Thoracic aorta (tissue), 2 donors: ENCODE measurements around the gene HSPA9. TPM values are rescaled to one million over a fixed set of nuclear protein-coding genes. Genes with fewer than 3 reads are reported as not detected.

Source experiments
- ATAC-seq: fragments of 150-250 bp; one replicate; pipeline ENCODE4 v1.8.0; 2017; ENCODE audit warnings: low read depth; ENCODE audit not compliant: insufficient number of reproducible peaks, low FRiP score
- DNase-seq: peaks from one replicate; pipeline ENCODE4 v3.0.0-alpha.2; 2020; ENCODE audit warnings: low spot score
- H3K27ac ChIP-seq, 2 donors: fragments of 200-600 bp; sonication (generic); 1 replicate in 1 of 2; 2 replicates in 1 of 2; pipeline ENCODE4 v1.5.1; 2016; ENCODE audit warnings: mild to moderate bottlenecking in 2 of 2, moderate library complexity in 2 of 2
- H3K27me3 ChIP-seq: fragments of 200-600 bp; sonication (generic); replicated peaks from 2 replicates; pipeline ENCODE4 v1.6.0; 2016; ENCODE audit warnings: mild to moderate bottlenecking; ENCODE audit not compliant: insufficient read depth
- H3K36me3 ChIP-seq: fragments of 200-600 bp; sonication (generic); one replicate; pipeline ENCODE4 v1.5.1; 2016
- H3K4me1 ChIP-seq, 2 donors: fragments of 200-600 bp; sonication (generic); 1 replicate in 1 of 2; 2 replicates in 1 of 2; pipeline versions ENCODE4 v1.5.1 to v1.6.0; 2016; ENCODE audit warnings: low read depth in 2 of 2, mild to moderate bottlenecking in 1 of 2; ENCODE audit not compliant: control insufficient read depth in 1 of 2
- H3K4me3 ChIP-seq: fragments of 200-600 bp; sonication (generic); 2 replicates; pipeline ENCODE4 v1.5.1; 2016; ENCODE audit warnings: mild to moderate bottlenecking
- H3K9me3 ChIP-seq: fragments of 200-600 bp; sonication (generic); 2 replicates; pipeline ENCODE4 v1.5.1; 2016
- total RNA-seq, 2 donors: library from RNA; depleted of rRNA; stranded (reverse); fragments of >200 nt; gene quantifications; one replicate each; pipeline versions ENCODE4 v1.1.0 to v1.2.3, GENCODE V29; 2016
- TF ChIP-seq, protein P1 (sequence below): fragments of 200-600 bp; sonication (generic); IDR thresholded peaks from one replicate; pipeline ENCODE4 v1.5.1; 2019; ENCODE audit warnings: antibody characterized with exemption

HSPA9 gene
- total RNA-seq, 2 donors from 2014 or later: 202 to 294 TPM

DNA sequence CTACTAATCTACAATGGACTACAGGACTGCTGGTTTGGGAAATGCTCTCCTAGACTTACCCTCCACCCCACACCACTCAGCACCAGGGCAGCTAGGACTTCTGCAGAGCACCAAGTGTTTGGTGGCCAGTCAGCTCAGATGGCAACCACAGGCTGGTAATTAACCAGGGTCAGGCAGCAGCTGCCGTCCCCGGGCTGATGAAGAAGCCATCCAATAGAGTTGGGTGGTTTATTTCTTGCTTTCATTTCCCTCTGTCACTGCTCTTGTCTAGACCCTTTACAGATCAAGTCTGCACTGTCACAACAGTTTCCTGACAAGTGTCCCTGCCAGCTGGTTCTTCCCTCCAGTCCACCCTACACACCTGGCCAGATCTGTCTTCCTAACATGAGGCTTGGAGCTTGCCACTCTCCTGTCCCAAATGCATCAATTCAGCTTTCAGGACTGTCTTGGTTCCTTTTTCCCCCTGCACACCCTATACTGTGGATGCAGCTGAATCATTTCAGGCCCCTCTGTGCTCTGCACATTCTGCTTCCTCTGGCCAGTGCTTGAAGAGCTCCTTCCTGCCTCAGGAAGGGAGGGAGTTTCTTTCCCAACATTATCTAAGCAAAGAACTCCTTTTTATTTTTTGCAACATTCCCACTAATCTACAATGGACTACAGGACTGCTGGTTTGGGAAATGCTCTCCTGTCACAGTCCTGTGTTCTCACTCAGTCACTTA lies 30.2 kb upstream of the HSPA9 start:
- no peaks in the 10 kb centered on the region for H3K27me3 ChIP-seq
- no peak for ATAC-seq
- H3K27ac ChIP-seq: no peak overlapping the region
- no peak for DNase-seq
- H3K4me1 ChIP-seq: peaks cover 2 to 8% of the 10 kb centered on the region in 2 donors
- no peak overlapping the region for H3K4me3 ChIP-seq
- no peaks in the 10 kb centered on the region for H3K36me3 ChIP-seq
- no peaks in the 10 kb centered on the region for H3K9me3 ChIP-seq
- TF ChIP-seq, protein P1, sequence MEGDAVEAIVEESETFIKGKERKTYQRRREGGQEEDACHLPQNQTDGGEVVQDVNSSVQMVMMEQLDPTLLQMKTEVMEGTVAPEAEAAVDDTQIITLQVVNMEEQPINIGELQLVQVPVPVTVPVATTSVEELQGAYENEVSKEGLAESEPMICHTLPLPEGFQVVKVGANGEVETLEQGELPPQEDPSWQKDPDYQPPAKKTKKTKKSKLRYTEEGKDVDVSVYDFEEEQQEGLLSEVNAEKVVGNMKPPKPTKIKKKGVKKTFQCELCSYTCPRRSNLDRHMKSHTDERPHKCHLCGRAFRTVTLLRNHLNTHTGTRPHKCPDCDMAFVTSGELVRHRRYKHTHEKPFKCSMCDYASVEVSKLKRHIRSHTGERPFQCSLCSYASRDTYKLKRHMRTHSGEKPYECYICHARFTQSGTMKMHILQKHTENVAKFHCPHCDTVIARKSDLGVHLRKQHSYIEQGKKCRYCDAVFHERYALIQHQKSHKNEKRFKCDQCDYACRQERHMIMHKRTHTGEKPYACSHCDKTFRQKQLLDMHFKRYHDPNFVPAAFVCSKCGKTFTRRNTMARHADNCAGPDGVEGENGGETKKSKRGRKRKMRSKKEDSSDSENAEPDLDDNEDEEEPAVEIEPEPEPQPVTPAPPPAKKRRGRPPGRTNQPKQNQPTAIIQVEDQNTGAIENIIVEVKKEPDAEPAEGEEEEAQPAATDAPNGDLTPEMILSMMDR: no peak

DNA sequence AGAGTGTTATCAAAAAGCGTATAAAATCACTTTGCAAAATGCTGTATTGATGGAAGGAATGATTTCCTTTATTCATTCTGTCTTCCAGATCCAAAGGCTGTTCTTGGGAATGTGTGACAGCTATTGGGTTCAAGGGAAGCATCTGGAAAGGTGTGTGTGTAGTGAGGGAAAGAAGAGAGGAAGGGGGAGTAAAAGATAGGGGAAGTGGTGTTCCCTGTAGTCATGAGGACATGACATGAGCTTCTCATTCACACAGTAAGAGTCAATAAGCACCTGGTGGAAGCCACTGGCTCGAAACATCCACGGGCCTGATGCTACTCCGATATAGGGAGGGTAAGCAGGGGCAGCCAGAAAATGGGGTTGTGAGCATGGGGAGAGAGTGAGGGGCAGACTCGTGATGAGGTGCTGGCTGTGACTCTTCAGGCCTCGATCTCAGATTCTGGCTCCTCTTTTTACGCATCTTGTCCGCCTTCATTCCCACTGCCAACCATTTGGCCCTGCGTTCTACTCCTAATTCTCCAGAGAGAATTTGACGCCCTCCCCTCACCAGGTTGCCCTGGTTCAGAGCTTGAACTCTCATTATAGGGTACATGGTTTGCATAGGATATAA lies 29.1 kb upstream of the HSPA9 start:
- TF ChIP-seq, protein P1: no peak
- Histone ChIP-seq H3K9me3 (no peaks in the 10 kb centered on the region), H3K4me1 (no peaks in the 10 kb centered on the region), H3K36me3 (no peaks in the 10 kb centered on the region), H3K4me3 (no peak overlapping the region), H3K27me3 (no peaks in the 10 kb centered on the region), H3K27ac (no peak overlapping the region)
- DNase-seq: no peak
- no peak for ATAC-seq

DNA sequence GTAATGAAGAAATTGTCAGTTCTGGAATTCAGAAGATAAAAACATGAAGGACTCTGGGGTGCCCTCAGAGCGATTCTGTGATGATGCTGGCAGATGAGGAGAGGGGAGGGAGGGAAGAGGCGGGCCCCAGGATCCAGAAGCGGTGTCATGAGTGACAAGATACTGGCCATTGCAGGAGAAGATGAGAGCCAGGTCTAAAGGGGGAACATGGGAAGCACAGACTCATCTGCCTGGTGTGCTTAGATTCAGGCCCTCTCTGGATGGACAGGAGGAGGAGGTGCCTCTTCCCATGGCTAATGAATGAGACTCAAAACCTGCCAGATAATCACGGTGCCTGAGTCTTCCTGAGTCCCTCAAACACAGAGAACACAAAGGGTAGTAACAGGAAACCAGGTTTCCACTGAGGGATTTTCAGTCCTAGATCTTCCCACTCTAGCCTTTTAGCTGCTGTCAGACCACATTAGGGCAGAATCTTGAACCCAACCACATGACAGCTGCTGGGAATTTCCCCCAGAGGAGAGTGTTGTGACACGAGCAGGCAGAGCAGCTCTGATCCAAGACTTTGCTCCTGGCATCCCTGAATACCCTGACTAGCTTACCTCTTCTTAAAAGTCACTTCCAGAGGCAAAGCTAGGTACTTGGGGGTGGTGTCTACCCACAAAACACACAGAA lies 28.2 kb upstream of the HSPA9 start:
- no peak for ATAC-seq
- Histone ChIP-seq H3K9me3 (no peaks in the 10 kb centered on the region), H3K27me3 (no peaks in the 10 kb centered on the region), H3K4me1 (no peaks in the 10 kb centered on the region), H3K36me3 (no peaks in the 10 kb centered on the region), H3K4me3 (no peak overlapping the region), H3K27ac (no peak overlapping the region)
- DNase-seq: no peak
- TF ChIP-seq, protein P1: no peak

DNA sequence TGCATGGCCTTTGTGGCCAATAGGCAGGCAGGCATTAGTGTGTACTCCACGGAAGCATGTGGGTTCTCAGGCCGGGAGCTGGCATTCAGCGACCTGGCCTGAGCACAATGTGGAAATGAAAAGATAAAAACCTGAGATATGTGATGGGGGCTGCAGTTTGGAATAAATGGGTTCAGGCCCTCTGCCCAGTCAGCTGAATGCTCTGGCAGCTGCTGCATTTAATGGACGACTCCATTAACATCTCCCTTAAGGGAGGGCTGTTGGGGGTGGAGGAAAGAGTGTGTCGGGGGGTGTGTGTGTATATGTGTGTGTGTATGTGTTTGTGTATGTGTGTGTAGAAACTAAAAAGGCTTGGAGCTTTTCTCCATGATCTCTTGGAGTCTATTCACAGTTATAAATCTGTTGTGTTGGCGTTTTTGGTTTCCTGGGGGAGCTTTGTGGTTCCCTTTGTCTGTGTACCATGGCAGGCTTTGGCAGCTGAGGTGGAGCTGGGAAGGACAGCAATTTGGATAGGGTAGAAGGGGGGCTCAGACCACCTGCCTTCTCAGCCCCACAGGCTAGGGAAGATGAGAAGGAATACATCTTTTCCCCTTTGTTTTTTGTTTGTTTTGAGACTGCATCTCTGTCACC lies 27.3 kb upstream of the HSPA9 start:
- H3K4me3 ChIP-seq: no peak overlapping the region
- TF ChIP-seq, protein P1: no peak
- no peaks in the 10 kb centered on the region for H3K9me3 ChIP-seq
- H3K27ac ChIP-seq: no peak overlapping the region
- no peak for DNase-seq
- no peaks in the 10 kb centered on the region for H3K36me3 ChIP-seq
- ATAC-seq: no peak
- H3K4me1 ChIP-seq: no peaks in the 10 kb centered on the region
- H3K27me3 ChIP-seq: no peaks in the 10 kb centered on the region

DNA sequence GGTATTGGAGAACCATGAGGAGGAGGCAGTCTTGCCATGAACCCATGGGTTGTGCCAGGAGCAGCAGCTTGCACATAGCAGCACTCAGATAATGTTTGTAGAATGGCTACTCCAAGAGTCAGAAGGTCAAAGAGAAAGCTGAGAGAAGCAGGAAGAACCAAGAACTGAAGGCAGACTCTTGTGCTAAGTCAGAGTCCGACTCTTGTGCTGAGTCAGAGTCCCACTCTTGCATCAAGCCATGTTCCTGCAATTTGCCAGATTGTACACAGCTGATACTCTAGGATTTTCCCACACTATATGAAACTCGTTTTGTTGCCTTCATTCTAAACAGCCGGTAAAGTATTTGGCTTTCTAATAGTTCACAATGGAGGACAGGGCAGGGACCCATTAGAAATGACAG lies 26.2 kb upstream of the HSPA9 start:
- Histone ChIP-seq H3K9me3 (no peaks in the 10 kb centered on the region), H3K27me3 (no peaks in the 10 kb centered on the region), H3K36me3 (no peaks in the 10 kb centered on the region), H3K4me1 (no peaks in the 10 kb centered on the region), H3K4me3 (no peak overlapping the region), H3K27ac (no peak overlapping the region)
- TF ChIP-seq, protein P1: no peak
- ATAC-seq: no peak
- no peak for DNase-seq
